HG02885 (cell line): Measurements from ENCODE around the gene TTLL8.

Source experiments
- ATAC-seq: cut with Tn5 transposase; IDR thresholded peaks from one replicate; pipeline ENCODE4 v1.9.1; 2021; ENCODE audit warnings: mild to moderate bottlenecking; ENCODE audit not compliant: unreplicated experiment, poor library complexity

TTLL8 gene

DNA sequence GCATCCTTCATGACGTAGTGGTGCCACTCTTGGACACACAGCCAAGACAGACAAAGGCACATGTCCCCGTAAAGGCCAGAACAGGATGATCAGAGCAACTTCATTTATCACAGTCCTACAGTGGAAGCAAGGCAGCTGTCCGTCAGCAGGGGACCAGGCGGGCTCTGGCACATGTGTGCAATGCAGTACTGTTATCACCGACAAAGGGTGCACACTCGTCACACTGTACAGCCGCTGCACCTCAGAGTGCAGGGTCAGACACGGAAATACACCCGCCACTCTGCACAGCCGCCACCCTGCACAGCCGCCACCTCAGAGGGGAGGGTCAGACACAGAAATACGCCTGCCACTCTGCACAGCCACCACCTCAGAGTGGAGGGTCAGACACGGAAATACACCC is 32.1 kb downstream of the TTLL8 start:
- no peak for ATAC-seq

DNA sequence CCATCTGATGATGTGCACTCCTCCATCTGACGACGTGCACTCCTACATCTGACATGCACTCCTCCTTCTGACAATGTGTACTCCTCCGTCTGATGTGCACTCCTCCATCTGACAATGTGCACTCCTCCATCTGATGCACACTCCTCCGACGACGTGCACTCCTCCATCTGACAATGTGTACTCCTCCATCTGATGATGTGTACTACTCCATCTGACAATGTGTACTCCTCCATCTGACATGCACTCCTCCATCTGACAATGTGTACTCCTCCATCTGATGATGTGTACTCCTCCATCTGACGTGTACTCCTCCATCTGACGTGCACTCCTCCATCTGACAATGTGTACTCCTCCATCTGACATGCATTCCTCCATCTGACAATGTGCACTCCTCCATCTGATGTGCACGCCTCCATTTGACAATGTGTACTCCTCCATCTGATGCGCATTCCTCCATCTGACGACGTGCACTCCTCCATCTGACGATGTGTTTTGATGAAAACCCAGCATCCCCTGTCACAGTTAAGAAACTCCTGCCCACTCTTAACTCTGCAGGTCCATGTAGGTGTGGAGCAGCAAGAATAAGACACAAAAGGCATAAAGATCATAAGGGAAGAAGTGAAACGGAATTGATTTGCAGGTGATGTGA is 35.8 kb downstream of the TTLL8 start:
- no peak for ATAC-seq

DNA sequence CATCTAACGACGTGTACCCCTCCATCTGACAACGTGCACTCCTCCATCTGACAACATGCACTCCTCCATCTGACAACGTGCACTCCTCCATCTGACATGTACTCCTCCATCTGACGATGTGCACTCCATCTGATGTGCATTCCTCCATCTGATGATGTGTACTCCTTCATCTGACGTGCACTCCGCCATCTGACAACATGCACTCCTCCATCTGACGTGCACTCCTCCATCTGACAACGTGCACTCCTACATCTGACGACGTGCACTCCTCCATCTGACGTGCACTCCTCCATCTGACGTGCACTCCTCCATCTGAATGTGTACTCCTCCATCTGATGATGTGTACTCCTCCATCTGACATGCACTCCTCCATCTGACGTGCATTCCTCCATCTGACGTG is 37.5 kb downstream of the TTLL8 start:
- no peak for ATAC-seq

- ATAC-seq = no peak
Measured at GRCh38 chr22:50019316-50019715, 38.8 kb downstream of the TTLL8 start.

DNA sequence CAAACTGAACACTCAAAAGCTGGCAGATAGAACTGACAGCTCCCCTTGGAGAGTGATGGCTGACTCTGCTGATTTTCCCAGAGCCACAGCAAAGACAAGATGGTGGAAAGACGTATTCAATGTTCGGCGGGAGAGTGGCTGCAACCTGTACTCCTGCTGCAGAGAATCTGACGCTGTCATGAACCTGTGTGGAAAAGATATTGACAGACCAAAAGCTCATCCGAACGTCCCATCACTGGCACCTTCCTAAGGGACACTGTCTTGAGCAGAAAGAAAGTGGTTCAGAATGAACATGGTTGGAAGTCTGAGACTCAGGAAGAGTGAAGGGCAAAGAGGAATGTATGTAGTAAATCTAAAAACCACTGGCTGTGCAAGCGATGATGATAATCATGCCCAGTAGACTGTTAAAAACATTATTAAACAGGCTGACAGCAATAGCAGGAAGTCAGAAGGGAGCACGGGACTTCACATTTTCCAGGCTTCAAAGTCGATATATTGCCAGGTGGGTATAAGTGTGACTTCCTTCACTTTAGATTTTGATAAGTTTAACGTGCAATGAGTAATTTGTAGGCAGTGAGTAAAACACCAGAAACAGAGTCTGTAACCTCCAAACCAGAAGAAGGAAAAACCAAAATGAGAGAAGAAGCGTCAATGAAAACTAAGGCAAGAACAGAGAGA is 39.4 kb downstream of the TTLL8 start:
- ATAC-seq = no peak

DNA sequence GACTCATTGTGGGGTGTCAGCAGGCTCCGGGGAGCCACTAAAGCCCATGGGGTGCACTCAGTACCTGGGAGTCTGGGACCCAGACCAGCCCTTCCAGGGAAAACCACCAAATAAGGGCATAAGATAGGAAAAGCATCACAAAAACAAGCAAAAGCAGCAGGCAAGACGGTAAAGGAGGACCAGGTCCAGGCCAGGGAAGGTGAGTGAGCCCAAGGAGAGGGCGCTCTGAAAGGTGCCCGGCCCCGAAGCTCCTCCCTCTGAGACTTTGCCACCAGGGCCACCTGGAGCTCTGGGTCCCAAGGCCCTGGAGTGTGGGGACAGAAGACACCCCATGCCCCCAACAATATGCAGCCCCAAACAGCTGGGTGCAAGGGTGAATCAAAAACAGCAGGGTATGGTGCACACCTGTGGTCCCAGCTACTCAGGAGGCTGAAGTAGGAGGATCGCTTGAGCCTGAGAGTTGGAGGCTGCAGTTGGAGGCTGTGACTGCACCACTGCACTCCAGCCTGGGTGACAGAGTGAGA is 40.3 kb downstream of the TTLL8 start:
- ATAC-seq = no peak

- no peak for ATAC-seq
Measured at GRCh38 chr22:50016988-50017700, 41.0 kb downstream of the TTLL8 start.

DNA sequence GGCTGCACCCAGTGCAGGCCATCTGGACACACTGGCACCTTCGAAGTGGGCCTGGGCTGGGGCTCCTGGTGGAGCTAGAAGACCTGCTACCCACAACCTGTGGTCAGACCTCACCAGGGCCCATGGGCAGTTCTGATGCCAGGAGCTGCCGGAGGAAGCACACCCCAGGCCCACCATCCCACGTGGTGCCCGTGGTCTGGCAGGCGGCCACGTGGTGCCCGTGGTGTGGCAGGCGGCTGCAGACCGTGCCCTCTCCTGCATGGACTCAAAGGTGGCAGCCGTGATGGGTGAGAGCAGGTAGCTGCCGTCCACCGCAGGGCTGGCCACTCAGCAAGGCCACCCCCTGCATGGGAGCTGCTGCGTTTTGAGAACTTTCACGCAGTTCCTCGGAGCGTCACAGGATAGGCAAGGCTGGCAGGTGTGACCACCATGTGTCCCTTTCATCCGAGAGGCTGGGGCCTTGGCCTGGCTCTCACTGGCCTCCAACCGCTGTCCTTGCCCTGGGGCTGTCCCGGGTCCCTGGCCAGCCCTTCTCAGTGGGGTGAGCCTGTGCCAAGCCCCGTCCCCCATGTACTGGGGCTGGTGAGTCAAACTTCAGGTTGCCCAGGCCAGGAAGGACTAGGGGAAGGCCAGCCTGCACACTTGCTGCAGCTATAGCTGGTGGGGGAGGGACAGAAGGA is 41.6 kb downstream of the TTLL8 start:
- no peak for ATAC-seq

DNA sequence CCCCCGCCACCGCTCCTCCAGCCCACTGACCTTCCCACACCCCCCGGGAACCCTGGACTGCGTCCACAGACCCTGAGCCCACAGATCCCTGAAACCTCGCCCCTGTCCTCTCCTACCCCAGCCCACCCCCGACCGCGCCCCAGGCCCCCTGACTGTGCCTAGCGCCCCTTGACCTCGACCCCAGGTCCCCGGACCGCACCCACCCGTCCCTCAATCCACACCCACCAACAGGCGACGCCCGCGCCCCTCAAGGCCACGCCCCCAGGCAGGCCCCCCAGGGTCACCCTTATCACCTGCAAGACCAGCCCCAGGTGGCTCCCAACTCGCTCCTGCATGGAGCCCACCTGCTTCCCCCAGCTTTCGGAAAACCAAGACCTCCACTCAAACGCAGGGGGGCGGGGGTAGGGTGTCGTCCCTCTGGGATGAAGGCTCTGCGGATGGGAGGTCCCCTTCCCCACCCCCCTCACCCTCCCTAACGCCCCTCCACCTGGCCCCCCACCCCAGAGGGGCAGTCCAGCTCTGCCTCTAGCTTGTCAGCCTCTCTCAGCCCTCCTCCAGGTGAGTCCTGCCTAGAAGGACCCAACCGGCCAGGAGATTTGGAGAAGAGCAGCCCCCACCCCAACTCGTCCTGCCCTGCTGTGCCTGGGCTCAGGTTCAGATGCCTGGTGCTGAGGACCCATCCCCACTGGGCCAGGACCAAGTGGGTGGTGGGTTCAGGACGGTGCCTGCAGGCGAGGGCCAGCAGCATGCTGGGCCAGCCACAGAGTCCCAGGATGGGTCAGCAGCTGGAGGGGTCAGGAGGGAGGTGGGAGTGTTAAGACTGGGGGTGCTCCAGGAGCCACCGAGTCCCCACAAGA is 42.4 kb downstream of the TTLL8 start:
- ATAC-seq = no peak

GRCh38 chr22:50014655-50015401 is 43.3 kb downstream of the TTLL8 start:
- ATAC-seq = no peak

GRCh38 chr22:50014053-50014501 is 44.0 kb downstream of the TTLL8 start:
- no peak for ATAC-seq

DNA sequence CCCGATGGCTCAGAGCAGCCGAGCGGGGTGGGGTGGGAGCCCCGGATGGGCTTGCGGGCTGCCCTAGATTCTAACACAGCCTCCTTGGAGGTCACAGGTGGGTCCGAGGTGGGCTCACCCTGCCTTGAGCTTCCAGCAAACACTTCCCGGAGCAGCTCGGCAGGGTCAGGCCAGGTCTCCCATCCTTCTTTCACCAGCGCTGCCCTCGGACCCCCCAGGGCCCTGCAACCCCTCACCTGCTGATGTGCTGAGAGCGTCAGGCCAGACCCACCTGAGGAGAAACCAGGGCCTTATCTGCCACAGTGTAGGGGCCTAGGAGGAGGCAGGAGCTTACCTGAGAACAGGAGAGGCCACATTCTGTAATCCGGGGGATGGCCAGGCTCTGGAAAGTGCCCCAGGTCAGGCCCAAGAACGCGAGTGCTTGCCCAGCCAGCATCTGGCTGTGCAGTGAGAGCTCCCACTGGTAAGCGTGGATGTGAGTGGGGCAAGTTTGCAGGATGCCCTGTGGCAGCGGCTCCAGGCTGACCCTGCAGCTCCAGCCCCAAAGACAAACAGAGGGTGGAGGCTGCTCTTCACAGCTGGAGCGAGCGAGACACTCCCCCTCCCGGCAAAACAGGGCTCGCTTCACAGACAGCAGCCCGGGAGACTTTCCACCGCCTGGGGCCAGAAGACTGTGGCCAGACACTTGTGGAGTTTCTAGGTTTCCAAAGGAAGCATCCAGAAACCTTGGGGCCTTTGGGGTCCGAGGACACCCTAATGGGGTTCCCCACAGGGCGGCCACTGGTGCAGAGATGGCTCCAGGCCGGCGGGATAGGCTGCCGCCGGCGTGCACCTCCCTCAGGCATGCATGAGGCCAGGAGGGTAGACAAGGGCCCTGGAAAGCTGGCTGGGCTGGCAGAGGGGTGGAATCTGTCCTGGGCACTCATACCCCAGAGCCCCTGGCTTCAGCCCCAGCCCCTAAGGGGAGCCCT is 45.6 kb downstream of the TTLL8 start, which contains the start of gene IL17REL:
IL17REL (minus strand) TSS at position 555 of the 971 bp plus-strand sequence; CDS start at position 436, 119 bp downstream.
- ATAC-seq = no peak

DNA sequence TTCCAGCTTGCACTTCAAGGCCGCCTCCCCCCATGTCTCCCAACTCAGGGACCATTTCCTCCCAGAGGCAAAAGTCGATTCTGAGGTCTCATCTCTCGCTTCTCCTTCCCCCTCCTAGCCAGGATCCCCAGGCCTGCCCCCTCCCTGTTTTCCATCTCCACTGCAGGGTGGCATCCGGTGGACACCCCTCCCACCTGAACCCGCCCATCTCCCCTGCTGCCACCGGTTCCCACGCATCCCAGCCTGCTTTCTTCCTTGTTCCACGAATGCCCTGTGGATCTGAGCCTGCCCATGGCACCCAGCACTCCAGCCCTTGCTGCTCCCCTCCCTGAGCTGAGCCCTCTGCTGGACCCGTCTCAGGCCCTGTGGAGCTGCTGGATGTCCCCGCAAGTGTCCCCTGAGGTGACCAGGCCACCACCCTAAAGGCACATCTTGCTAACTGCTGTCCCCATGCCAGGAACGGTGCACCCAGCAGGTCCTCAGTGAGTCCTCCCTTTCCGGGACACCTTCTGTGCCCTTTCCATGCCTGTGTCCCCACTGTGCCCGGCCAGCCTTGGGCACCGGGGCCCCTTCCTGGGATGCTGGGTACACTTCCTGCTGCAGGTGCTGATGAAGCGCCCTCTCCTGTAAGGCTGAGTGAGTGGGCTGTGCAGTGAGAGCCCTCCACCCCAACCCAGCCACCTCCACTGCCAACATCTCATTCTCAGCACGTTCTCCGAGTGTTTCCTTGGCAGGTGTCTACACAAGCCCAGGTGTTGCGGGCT is 46.5 kb downstream of the TTLL8 start:
- ATAC-seq = no peak

DNA sequence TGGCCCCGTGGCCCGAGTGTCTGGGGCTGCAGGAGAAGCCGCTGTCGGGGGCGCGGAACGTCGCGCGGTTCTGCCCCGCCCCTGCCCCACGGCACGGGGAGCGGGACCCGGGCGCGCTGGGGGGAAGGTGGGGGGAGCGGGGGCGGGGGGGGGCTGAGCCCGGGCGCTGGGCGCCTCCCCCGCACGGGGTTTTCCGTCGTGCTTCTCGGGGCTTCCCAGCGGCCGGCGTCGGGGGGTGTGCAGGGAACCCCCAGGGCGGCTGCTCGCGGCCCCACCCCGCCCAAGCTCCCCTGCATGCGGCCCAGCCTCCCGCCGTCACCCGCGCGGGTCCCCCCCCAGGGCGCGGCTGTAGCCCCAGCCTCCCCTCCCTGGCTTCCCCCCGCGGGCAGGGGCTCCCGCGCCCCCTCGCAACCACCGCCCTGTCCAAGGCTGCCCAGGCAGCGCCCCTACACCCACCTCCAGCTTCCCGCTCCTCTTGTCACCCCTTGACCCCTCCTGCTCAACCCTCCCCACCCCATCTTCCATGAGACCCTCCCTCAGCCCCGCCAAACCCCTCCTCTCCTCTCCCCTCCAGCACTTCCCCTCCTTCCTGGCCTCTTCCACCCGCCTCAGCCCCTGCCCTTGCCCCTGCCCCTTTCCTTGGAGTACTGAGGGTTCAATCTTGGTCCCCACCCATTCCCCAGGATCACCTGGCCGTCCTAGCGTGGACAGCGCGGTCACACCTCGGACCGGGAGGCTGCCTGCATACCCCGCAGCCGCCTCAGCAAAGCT is 47.2 kb downstream of the TTLL8 start:
- no peak for ATAC-seq

- no peak for ATAC-seq
Measured at GRCh38 chr22:50009765-50010675, 48.1 kb downstream of the TTLL8 start.
